Kidney epithelial cell (primary cell): ENCODE measurements around the gene RSPRY1. TPM values are rescaled to one million over a fixed set of nuclear protein-coding genes. Genes with fewer than 3 reads are reported as not detected.

Experiments
- DNase-seq: peaks from one replicate; pipeline ENCODE4 v3.0.0-alpha.2; 2010; ENCODE audit warnings: low read depth
- H3K27me3 ChIP-seq: 2 replicates; pipeline ENCODE4 v1.6.0; 2011; ENCODE audit warnings: low read length; ENCODE audit not compliant: control insufficient read depth, insufficient read depth
- H3K36me3 ChIP-seq: 2 replicates; pipeline ENCODE4 v1.5.1; 2011; ENCODE audit warnings: low read length; ENCODE audit not compliant: control insufficient read depth, insufficient read depth
- H3K4me3 ChIP-seq: 2 replicates; pipeline ENCODE4 v1.5.1; 2011; ENCODE audit warnings: low read depth, mild to moderate bottlenecking, control low read depth, low read length
- CTCF ChIP-seq: IDR thresholded peaks from 2 replicates; pipeline ENCODE4 v1.5.1; 2011; ENCODE audit warnings: mild to moderate bottlenecking, moderate library complexity, low read length, control low read depth, inconsistent platforms; ENCODE audit not compliant: insufficient read depth, poor library complexity, severe bottlenecking
- total RNA-seq: library from RNA; depleted of rRNA; stranded (reverse); fragments of >200 nt; gene quantifications from 2 replicates; pipeline ENCODE4 v1.2.3, GENCODE V29; 2015

RSPRY1 gene
- total RNA-seq, 1 donor from 2014 or later: 42.7 TPM

DNA sequence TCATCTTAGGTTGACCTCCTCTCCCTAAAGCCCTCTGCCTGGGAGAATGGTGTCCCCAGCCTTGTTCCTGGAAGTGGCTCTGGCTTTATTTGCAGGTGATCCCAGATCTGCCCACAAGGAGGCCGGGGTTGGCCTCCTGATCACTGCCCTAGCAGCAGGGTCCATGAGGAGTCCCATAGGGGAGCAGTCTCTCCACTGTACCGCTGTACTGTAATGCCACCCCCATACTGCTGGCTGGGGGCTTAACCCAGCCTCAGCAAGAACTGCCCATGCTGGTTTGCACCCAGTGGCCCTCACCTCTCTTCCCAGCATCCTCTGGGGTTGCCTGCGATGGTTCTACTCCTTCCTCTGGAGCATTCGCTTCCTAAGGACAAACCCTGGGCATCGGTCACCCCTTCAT is 39.4 kb upstream of the RSPRY1 start:
- DNase-seq: no peak
- Histone ChIP-seq H3K27me3 (no peaks in the 10 kb centered on the region), H3K36me3 (no peaks in the 10 kb centered on the region), H3K4me3 (no peak overlapping the region)
- no peak for TF ChIP-seq CTCF

- no peak for TF ChIP-seq CTCF
- Histone ChIP-seq H3K27me3 (no peaks in the 10 kb centered on the region), H3K36me3 (no peaks in the 10 kb centered on the region), H3K4me3 (no peak overlapping the region)
- no peak for DNase-seq
These were observed 38.5 kb upstream of the RSPRY1 start for GRCh38 chr16:57147381-57148221.

GRCh38 chr16:57148481-57148880 is 37.6 kb upstream of the RSPRY1 start:
- TF ChIP-seq CTCF: no peak
- H3K4me3 ChIP-seq: no peak overlapping the region
- no peak for DNase-seq
- no peaks in the 10 kb centered on the region for H3K36me3 ChIP-seq
- H3K27me3 ChIP-seq: no peaks in the 10 kb centered on the region

DNA sequence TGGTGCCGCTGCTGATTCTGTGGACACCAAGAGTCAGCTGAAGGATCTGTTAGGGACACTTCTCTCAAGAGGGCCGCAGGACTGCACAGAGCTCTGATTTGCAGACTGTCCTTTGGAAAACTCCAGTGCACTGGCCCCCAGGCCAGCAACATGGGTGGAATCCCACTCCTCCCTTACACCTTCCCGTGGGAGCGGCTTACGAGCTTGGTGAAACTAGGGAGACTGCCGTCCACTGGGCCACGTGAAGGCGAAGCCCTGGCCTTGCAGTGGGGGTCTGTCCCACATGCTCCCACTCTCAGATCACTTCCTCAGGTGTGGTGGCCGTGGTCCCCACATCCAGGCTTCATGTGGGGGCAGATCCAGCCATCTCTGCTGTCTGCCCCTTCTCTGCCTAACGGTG is 36.7 kb upstream of the RSPRY1 start:
- peaks cover 1% of the 10 kb centered on the region for H3K36me3 ChIP-seq
- H3K27me3 ChIP-seq: no peaks in the 10 kb centered on the region
- DNase-seq: no peak
- H3K4me3 ChIP-seq: no peak overlapping the region
- TF ChIP-seq CTCF: no peak

DNA sequence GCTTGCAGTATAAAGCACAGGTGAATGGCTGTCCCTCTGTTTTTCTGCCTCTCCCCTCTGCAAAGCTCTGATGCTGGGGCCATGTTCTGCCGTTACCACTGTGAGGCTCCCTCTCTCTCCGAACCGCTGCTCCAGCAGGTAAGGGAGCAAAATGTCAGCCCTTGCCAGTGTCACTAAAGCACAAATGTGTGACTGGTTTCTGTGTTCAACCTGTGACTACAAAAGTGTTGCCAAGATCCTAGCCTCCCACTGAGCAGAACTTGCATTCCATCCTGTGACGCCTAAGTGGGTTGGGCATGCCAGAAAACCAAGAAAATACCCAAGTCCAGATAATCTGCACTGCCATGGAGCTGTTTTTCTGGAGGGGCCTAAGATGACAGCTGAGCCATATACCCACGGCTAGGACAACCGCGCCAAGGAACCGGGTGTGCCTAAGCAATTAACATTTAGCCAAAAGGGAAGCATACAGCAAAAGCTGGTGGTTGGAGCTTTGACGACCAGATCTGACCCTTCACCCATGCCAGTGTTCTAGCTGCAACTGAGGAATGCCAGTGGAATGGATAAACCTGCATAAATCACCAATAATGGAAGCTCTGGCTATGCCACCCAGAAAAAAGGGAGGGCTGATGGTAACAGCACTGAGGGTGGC is 35.3 kb upstream of the RSPRY1 start:
- DNase-seq: no peak
- no peak for TF ChIP-seq CTCF
- peaks cover 1% of the 10 kb centered on the region for H3K36me3 ChIP-seq
- no peak overlapping the region for H3K4me3 ChIP-seq
- no peaks in the 10 kb centered on the region for H3K27me3 ChIP-seq
